CD1c-positive myeloid dendritic cell (primary cell): ENCODE results near the gene PLCL1.
A peak's percentile ranks its signal among the peaks of the same experiment; 100 is the strongest.

Experiments used
- DNase-seq: peaks from one replicate; pipeline ENCODE4 v3.0.0-alpha.2; 2016; ENCODE audit errors: extremely low spot score

PLCL1 gene

GRCh38 chr2:197888321-197888720 lies 83.9 kb downstream of the PLCL1 start:
- peak; percentile 79 for DNase-seq

DNA sequence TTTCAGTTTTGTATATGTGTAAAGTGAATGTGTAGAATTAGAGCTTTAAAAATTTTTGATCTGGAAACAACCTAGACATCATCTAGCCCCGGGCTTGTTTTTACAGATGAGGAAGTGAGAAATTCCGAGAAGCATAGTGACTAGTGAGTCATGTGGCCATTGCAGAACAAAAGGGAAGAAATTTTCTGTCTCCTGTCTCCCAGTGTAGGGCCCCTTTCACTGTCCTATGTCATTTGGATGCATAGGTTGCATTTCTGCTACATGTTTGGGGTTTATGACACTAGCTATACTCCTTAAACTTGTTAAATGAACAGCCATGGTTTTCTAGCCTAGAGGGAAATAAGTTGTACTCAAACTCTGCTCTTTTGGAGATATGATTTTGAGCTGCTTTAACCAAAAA lies 84.6 kb downstream of the PLCL1 start:
- peak; percentile 94 for DNase-seq

DNA sequence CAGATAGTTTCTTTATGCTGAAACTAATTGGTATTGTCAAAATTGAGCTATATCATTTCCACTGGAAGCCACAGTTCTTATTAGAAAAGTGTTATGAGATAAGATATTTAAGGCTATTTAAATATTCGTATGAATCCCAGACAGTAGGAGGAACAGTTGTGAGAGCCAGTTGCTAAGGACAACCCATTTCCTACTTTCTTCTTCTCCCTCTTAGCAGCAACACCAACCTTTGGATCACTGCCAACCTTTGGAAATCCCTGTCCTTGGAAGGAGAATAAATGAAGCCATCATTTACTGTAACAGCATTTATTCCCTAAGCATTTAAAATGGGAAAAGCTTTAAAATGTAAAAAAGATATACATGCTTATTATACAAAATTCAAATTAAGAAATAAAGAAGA lies 85.8 kb downstream of the PLCL1 start:
- peak; percentile 55 for DNase-seq

GRCh38 chr2:197891897-197892442 lies 87.6 kb downstream of the PLCL1 start:
- DNase-seq, result no peak

GRCh38 chr2:197893403-197894177 lies 89.2 kb downstream of the PLCL1 start:
- no peak for DNase-seq

GRCh38 chr2:197894751-197895274 lies 90.4 kb downstream of the PLCL1 start:
- DNase-seq, result peak; percentile 50

- DNase-seq, result no peak
These were observed 93.7 kb downstream of the PLCL1 start for GRCh38 chr2:197897960-197898678.

- DNase-seq, result peak; percentile 67
These were observed 100.1 kb downstream of the PLCL1 start for GRCh38 chr2:197904446-197904845.

DNA sequence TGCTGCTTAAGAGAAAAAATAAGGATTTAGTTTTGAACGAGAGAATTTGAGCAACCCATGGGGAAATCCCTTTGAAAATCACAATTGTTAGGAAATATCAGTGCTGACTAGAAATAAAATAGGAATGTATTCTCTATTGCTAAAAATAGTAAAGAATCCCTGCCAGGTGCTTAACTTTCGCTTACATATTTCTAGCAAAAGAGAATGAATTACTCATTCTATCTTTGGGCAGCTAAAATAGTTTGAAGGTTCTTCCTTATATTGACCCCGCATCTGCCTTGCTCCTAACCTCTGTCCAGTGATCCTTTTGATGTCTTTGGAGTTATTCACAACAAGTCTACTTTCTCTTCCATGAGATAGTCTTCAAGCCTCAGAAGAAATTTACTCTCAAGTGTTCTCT lies 103.8 kb downstream of the PLCL1 start:
- no peak for DNase-seq

DNA sequence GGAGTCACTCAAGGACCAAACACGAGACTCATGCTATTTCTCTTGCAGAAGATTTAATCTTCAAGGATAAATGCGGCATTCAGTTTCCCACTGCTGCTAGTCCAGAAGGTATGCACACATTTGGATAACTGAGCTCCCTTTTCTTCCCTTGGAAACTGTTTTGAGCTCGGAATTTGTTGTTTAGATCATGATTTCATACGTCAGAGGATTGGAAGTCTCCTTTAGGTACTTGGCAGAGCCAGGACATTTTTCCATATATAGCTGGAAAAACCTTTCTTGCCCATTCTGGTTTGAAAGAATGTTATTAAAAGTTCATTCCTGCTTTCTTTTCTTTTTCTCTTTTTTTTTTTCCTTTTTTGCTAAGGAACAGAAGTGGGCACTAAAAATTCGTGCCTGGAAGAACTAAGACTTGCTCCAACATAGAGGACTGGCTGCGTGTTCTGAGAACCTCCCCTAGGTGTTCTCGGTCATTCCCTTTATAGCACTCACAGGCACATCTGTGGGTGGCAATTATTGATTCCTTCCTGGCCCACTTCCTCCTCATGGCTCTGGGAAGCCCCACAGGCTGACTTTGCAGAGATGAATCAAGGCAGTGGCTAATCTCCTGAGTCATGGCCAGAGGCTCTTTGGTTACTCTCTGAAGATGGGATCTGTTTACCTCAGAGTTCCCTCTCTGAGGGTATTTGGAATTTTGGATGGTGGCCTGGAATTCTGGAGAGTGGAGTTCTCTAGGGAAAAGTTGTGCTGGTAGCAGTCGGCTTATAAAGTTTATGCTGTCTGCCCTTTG lies 104.8 kb downstream of the PLCL1 start:
- peak; percentile 44 for DNase-seq

DNA sequence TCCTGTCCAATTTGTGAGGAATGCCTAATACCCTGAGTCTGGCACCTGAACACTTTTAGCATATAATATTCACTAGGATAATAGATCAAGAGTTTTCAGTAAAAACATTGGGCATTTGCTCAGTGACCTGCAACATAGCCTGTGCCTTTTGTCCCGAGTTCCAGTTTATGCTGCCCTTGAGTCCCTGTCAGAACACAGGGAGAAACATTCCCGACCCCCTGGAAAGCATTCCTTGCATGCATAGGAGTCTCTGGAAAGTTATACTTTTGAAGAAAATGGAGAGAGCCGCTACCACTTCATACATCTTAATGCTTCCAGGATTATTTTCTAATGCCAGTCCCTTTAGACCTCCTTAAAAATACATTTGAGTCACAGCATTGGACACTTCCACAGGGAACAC lies 107.3 kb downstream of the PLCL1 start:
- no peak for DNase-seq

DNA sequence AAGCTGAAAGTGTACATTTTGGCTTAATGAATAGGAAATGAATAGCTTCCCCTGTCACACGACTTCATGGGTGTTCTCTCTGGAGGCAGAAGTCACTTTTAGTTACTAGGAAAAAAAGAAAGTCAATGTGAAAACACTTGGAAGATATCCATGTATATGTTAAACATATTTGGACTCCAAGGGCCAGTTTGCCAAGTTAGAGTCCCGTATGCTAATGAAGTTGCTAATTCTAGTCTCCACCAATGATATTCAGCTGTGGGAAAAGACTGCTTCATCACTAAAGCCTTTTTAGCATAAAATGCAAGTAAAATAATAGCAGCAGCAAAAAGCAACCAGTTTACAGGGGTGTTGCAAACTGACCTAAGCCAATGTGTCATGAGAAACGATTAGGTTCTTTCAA lies 108.7 kb downstream of the PLCL1 start:
- no peak for DNase-seq

DNA sequence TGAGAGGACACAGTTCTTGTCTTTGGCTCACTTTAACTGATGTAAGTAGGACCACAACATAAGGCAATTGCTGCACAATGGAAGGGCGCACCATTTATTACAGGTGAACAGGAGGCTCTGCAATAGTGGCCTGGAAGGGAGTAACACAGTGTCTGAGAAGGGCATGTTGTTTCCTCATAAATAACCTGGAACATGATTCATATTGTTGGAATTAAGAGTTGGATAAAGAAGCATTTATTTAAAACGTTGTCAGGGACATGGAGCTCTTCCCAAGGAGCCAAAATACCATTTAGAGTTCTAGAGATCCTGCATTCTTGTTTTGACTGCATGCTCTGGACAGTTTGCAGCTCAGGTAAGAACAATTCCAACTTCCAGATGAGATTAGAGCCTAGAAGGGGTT lies 110.4 kb downstream of the PLCL1 start:
- no peak for DNase-seq

DNA sequence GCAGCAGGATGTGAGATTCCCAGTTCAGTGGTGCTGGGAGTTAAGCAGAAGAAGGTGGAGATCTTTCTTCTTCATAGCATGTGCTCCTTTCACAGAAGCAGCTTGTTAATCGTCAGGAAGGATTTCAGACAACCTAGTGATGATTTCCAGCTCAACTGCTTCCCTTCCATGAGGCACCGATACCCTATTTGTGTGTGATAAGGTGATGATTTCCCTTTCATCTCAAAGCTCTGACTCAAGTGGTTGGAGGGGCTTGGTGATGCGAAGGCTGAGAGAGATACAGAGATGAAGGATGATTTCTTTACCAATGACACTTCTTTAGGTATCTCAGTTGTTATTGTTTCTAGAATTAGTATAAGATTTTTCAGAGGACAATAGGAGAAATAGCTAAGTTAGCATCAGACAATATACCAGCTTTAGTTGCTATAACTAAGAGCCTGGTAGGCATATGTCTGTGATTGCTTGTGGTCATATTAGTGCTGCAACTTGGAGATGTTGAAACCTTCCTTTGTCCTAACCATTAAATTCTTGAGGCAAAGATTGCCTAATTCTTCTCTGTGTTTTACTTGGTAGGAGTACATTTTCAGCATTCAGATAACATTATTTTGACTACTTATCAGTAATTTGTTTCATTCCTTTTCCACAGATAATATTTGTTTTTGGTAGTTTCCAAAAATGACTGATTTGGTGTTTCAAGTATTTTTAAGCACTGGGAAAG lies 111.3 kb downstream of the PLCL1 start:
- no peak for DNase-seq

DNA sequence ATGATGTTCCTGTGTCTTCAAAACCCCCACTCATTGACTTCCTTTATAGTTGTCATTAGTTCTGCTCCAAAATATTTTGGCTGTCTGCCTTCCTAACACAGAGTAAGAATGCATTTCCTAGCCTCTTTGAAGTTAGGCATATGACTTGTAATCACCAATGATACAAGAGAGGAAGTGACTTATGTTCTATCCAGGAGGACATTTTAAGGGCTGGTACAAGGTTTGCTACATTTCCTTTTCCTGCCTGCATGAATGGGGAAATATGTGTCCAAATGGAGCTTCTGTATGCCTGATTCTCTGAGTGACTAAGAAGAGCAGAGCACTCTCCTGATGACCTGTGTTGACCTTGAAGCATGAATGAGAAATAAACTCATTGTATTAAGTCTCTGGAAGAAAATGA lies 115.1 kb downstream of the PLCL1 start:
- peak; percentile 29 for DNase-seq

GRCh38 chr2:197920088-197920487 lies 115.7 kb downstream of the PLCL1 start:
- no peak for DNase-seq

- no peak for DNase-seq
These were observed 116.3 kb downstream of the PLCL1 start for GRCh38 chr2:197920592-197921201.

- DNase-seq, result no peak
These were observed 120.1 kb downstream of the PLCL1 start for GRCh38 chr2:197924483-197924882.

- DNase-seq, result no peak
These were observed 120.8 kb downstream of the PLCL1 start for GRCh38 chr2:197925204-197925603.

- no peak for DNase-seq
These were observed 121.6 kb downstream of the PLCL1 start for GRCh38 chr2:197925976-197926375.

GRCh38 chr2:197926673-197927072 lies 122.3 kb downstream of the PLCL1 start:
- no peak for DNase-seq
